ENCODE measurements around the gene PRR23A.
"Not testable (repeated sequence)": the region's sequence is repeated elsewhere in the genome, so short reads cannot be mapped to it uniquely, and the experiment has no call there.

The PRR23A gene

DNA sequence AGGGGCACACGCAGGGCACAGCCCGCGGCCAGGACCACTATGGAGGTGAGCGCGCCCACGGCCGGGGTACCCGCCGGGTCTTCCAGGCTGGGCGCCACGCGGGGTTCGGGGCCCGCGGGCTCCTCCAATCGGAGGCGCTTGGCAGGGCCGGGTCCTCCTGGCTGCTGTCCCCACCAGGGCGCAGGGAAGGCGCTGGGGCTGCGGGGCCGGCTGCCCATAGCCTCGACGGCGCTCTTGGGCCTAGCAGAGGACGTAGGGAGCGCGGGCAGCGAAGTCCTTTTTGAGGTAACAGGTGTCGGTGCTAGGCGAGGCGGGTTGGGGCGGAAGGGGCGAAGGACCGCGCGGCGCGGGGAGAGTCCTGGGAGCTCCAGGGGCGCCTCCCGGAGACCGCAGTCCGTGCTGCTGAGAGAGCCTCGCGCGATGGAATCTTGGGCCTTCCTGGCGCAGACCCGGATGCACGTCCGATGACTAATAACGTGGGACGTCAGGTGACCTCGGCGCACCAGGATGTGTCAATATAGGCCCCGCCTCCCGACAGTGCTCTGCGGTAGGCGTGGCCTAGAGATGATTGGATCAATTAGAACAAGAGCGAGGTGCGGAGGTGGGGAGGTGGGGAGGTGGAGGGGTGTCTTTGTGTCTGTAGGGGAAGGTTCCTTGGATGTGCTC is at the start of gene PRR23A:
Gene PRR23A (minus strand): TSS at position 218 of the 666 bp plus-strand sequence. CDS start 0 bp downstream, at position 218.
- Mint-ChIP-seq H3K27me3 (peaks cover 8% of the 10 kb centered on the region), H3K4me1 (ENCODE audit: low read depth) (no peaks in the 10 kb centered on the region), H3K36me3 (ENCODE audit: low read depth) (no peaks in the 10 kb centered on the region), H3K4me3 (no peak within 1 kb of the TSS), H3K9me3 (peaks cover 18% of the 10 kb centered on the region), H3K27ac (no peak within 1 kb of the TSS)
- no peak for DNase-seq

DNA sequence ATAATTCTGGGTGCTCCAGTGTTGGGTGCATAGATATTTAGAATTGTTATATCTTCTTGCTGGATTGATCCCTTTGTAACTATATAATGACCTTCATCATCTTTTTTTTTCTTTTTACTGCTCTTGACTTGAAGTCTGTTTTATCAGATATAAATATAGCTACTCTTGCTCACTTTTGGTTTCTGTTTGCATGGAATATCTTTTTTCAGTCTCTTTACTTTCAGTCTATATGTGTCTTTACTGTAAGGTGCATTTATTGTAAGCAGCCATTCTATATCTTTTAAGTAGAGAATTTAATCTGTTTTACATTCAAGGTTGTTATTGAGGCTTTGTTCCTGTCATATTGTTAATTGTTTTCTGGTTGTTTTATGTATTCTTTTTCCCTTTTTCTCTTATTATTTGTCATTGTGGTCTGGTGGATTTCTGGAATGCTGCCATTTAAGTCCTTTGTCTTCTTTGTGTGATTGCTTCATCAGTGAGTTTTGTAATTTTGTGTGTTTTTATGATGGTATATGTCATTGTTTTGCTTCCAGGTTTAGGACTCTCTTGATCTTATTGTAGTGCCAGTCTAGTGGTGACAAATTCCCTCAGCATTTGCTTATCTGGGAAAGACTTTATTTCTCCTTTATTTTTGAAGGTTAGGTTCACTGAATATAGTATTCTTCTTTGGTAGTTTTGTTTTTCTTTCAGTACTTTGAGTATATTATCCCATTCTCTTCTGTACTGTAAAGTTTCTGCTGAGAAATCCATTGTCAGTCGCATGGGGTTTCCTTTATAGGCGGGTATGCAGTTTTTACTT is 46.9 kb upstream of the PRR23A start:
- Mint-ChIP-seq H3K27ac (no peak overlapping the region), H3K36me3 (ENCODE audit: low read depth) (no peaks in the 10 kb centered on the region), H3K9me3 (peaks cover 22% of the 10 kb centered on the region), H3K4me1 (ENCODE audit: low read depth) (no peaks in the 10 kb centered on the region), H3K4me3 (no peak overlapping the region), H3K27me3 (no peaks in the 10 kb centered on the region)
- no peak for DNase-seq

DNA sequence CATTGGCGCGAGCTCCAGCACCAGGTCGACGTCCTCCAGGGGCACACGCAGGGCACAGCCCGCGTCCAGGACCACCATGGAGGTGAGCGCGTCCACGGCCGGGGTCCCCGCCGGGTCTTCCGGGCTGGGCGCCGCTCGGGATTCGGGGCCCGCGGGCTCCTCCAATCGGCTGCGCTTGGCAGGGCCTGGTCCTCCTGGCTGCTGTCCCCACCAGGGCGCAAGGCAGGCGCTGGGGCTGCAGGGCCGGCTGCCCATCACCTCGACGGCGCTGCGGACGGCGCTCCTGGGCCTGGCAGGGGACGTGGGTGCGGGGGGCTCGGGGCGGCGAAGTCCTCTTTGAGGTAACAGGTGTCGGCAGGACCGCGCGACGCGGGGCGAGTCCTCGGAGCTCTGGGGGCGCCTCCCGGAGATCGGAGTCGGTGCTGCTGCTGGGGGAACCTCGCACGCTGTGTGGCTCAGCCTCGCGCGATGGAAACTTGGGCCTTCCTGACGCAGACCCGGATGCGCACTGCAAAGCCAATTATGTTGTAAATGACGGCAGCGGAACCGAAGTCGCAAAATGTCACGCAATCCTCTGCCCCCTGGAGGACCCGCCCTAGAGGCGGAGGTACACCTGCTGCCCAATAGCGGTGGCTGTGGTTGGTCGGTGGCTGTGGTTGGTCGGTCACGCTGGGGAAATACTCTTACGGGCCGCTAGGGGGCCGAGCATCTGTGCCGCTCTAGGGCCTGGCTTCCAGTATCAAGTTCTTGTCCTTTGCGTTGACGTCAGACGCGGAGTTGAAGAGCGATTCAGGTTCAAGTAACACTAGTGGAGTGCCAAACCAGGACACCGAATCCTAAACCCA is 38.5 kb upstream of the PRR23A start, which contains the start of gene PRR23C:
Gene PRR23C (minus strand): TSS at position 527 of the 845 bp plus-strand sequence. CDS start 272 bp downstream, at position 255.
- no peaks in the 10 kb centered on the region for H3K36me3 Mint-ChIP-seq (ENCODE audit: low read depth)
- DNase-seq: no peak
- H3K27ac Mint-ChIP-seq: no peak within 1 kb of the TSS
- H3K27me3 Mint-ChIP-seq: peaks cover 13% of the 10 kb centered on the region
- no peak within 1 kb of the TSS for H3K4me3 Mint-ChIP-seq
- no peaks in the 10 kb centered on the region for H3K4me1 Mint-ChIP-seq (ENCODE audit: low read depth)
- H3K9me3 Mint-ChIP-seq: peaks cover 8% of the 10 kb centered on the region

DNA sequence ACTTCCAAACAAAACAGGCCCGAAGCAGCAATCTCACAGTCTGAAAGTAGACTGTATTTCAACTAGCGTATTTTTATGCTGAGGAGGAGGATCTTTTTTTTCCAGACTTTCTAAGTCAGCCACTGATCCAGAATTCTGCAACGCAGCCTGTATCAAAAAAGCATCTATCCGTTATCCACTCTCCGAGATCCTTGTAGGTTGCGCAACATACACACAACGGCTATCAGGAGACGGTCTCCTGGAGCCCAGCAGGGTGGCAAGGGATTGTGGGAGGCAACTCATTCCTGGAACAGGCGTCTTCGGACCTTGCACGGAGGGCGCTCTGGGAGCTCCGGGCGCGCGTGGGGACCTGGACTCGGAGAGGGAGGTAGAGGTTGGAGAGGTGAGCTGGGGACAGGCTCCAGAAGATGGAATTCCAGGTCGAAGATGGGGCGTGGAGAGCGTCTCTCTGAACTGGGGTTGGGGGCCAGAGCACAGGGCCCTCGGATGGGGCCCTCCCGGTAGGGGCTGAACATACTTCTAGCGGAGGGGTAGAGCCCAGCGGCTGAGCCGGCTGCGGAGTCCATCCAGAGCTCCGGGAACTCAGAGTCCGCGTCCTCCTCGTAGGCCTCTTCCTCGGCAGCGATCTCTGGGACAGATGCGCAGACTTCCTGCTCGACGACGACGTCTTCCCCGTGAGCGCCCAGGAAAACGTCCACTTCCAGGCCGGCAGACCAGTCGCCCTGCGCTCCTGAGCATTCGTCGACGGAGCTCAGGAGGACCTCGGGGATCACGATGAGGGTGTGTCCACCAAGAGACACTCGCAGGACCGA is 37.7 kb upstream of the PRR23A start:
- H3K4me3 Mint-ChIP-seq: no peak overlapping the region
- H3K27ac Mint-ChIP-seq: no peak overlapping the region
- H3K36me3 Mint-ChIP-seq (ENCODE audit: low read depth): no peaks in the 10 kb centered on the region
- no peaks in the 10 kb centered on the region for H3K4me1 Mint-ChIP-seq (ENCODE audit: low read depth)
- no peak for DNase-seq
- H3K27me3 Mint-ChIP-seq: peaks cover 14% of the 10 kb centered on the region
- peaks cover 8% of the 10 kb centered on the region for H3K9me3 Mint-ChIP-seq

DNA sequence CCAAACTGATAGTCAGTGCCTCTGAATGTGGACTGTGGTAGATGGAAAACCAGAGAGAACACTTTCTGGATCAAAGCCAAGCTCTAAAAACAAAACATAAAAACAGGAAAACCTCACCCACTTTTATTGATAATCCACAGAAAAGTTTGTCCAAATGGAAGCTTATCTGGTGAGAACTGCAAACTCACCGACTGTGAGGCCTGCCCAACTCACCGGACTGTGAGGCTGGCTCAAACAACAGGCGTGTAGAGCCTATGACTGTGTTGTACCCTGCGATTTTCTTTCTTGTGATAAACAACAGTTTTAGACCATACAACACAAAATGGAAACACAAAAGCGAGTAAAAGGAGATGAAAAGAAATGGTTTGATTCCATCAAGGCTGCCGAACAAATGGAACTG is 31.4 kb upstream of the PRR23A start:
- H3K4me3 Mint-ChIP-seq: no peak overlapping the region
- no peaks in the 10 kb centered on the region for H3K36me3 Mint-ChIP-seq (ENCODE audit: low read depth)
- H3K9me3 Mint-ChIP-seq: no peaks in the 10 kb centered on the region
- no peaks in the 10 kb centered on the region for H3K4me1 Mint-ChIP-seq (ENCODE audit: low read depth)
- peaks cover 10% of the 10 kb centered on the region for H3K27me3 Mint-ChIP-seq
- H3K27ac Mint-ChIP-seq: no peak overlapping the region
- DNase-seq: no peak

DNA sequence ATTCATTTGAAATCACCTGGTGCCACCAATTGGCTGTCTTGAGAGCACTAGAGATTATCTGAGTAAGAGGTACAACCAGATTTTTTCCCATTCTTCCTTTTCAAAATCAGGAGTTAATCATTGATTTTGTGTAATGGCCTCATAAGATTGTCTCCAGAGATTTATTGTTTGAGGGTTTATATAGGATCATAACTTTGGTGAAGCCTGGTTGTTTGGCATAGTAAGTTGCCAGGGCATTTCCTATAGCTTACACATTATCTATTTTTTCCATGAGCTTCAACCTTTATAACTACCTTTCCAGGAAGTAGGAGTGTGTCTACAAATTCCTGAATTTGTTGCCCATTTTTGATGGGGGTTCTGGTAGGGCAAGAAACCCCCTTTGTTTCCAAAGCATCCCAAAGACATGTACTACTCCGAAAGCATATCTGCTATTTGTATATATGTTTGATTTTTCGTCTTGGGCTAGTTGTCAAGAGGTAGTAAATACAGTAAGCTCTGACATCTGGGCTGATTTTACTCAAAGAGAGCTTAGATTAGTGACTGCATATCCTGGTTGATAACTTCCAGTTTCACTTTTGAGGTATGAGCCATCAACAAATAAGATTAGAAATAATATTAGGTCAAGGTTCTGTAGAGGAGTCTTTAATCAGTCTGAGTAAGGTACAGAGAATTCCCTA is 26.4 kb upstream of the PRR23A start:
- DNase-seq: no peak
- Mint-ChIP-seq H3K27me3 (peaks cover 4% of the 10 kb centered on the region), H3K36me3 (ENCODE audit: low read depth) (no peaks in the 10 kb centered on the region), H3K9me3 (peaks cover 20% of the 10 kb centered on the region), H3K4me1 (ENCODE audit: low read depth) (no peaks in the 10 kb centered on the region), H3K4me3 (no peak overlapping the region), H3K27ac (no peak overlapping the region)

DNA sequence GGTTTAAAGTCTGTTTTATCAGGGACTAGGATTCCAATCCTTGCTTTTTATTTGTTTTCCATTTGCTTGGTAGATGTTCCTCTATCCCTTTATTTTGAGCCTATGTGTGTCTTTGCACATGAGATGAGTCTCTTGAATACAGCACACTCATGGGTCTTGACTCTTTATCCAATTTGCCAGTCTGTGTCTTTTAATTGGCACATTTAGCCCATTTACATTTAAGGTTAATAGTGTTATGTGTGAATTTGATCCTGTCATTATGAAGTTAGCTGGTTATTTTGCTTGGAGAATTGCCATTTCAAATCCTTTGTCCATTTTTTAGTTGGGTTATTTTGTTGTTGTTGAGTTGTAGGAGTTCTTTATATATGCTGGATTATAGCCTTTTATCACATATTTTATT is 24.5 kb upstream of the PRR23A start:
- H3K4me3 Mint-ChIP-seq; H3K27me3 Mint-ChIP-seq; DNase-seq; H3K4me1 Mint-ChIP-seq (ENCODE audit: low read depth); H3K27ac Mint-ChIP-seq; H3K36me3 Mint-ChIP-seq (ENCODE audit: low read depth): not testable (repeated sequence)
- H3K9me3 Mint-ChIP-seq: peaks cover 20% of the 10 kb centered on the region

DNA sequence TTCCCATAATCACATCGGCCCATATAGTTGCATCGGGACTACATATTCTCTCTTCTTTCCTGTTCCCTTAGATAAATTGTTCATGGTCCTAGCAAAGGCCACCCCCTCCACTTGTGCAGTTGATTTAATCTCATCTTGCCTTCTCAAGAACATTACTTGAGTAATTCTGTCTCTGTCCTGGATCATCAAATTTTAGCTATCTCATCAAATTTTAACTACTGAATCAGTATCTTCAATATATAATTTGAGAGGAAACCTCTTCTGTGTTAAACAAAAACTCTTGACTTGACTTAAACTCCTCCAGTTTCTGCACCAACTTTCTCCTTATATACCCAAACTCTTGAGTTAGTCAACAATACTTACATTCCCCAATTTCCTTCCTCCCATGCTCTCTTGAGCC is 18.9 kb upstream of the PRR23A start:
- Mint-ChIP-seq H3K4me3 (no peak overlapping the region), H3K27ac (no peak overlapping the region), H3K9me3 (peaks cover 10% of the 10 kb centered on the region), H3K27me3 (no peaks in the 10 kb centered on the region), H3K36me3 (ENCODE audit: low read depth) (no peaks in the 10 kb centered on the region), H3K4me1 (ENCODE audit: low read depth) (no peaks in the 10 kb centered on the region)
- DNase-seq: no peak

DNA sequence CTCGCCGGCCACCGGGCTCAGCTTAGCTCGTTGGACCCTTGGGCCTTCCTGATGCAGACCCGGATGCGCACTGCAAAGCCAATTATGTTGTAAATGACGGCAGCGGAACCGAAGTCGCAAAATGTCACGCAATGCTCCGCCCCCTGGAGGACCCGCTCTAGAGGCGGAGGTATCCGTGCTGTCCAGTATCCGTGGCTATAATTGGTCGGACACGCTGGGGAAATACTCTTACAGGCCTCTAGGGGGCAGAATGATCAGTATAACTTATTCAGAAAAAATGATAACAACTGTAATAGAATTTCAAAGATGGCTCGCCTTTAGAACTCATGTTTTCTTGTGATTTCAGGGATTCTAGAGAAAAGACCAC is 14.8 kb upstream of the PRR23A start, which contains the start of gene PRR23B:
Gene PRR23B (minus strand): TSS at position 59 of the 367 bp plus-strand sequence. CDS start 265 bp downstream, outside the sequence.
- H3K4me1 Mint-ChIP-seq (ENCODE audit: low read depth): no peaks in the 10 kb centered on the region
- H3K4me3 Mint-ChIP-seq: no peak within 1 kb of the TSS
- H3K27me3 Mint-ChIP-seq: peaks cover 3% of the 10 kb centered on the region
- no peaks in the 10 kb centered on the region for H3K36me3 Mint-ChIP-seq (ENCODE audit: low read depth)
- H3K9me3 Mint-ChIP-seq: peaks cover 6% of the 10 kb centered on the region
- DNase-seq: no peak
- no peak within 1 kb of the TSS for H3K27ac Mint-ChIP-seq

DNA sequence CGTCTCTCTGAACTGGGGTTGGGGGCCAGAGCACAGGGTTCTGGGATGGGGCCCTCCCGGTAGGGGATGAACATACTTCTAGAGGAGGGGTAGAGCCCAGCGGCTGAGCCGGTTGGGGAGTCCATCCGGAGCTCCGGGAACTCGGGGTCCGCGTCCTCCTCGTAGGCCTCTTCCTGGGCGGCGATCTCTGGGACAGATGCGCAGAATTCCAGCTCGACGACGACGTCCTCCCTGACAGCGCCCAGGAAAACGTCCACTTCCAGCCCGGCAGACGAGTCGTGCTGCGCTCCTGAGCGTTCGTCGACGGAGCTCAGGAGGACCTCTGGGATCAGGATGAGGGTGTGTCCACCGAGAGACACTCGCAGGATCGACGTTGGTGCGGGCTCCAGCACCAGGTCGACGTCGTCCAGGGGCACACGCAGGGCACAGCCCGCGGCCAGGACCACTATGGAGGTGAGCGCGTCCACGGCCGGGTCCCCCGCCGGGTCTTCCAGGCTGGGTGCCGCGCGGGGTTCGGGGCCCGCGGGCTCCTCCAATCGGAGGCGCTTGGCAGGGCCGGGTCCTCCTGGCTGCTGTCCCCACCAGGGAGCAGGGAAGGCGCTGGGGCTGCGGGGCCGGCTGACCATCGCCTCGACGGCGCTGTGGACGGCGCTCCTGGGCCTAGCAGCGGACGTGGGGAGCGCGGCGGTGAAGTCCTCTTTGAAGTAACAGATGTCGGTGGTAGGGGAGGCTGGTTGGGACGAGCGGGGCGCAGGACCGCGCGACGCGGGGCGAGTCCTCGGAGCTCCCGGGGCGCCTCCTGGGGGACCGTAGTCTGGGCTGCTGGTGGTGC is 14.2 kb upstream of the PRR23A start:
- H3K36me3 Mint-ChIP-seq (ENCODE audit: low read depth): no peaks in the 10 kb centered on the region
- H3K4me3 Mint-ChIP-seq: no peak overlapping the region
- no peak overlapping the region for H3K27ac Mint-ChIP-seq
- peaks cover 6% of the 10 kb centered on the region for H3K27me3 Mint-ChIP-seq
- H3K9me3 Mint-ChIP-seq: peaks cover 6% of the 10 kb centered on the region
- DNase-seq: no peak
- no peaks in the 10 kb centered on the region for H3K4me1 Mint-ChIP-seq (ENCODE audit: low read depth)

DNA sequence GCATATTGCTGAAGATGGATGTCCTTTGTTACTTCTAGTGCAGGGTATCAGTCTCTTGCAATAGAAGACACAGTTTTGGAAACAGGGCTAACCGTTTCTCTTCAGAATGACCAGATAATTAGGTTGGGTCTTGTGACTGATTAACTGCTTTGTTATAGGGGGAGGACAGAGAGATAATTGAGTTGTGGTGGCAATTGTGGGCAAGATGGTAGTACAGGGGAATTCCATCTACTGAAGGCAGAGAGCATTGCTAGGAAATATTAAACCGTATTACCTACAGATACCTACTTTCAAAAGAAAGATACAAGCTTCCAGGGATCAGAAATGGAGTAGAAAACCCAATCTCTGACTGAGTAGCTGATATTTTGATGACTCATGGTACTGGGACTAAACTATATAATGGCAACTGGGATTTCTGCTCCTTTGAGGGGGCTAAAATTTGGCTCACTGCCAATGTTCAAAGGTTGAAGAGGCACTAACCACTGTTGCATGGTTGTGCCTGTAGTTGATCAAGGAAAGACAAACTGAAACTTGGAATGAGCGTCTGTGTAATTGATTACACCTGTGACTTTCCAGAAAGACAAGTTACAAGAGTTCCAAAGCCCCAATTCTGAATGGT is 10.5 kb upstream of the PRR23A start:
- Mint-ChIP-seq H3K27ac (no peak overlapping the region), H3K9me3 (peaks cover 20% of the 10 kb centered on the region), H3K36me3 (ENCODE audit: low read depth) (no peaks in the 10 kb centered on the region), H3K27me3 (peaks cover 11% of the 10 kb centered on the region), H3K4me3 (no peak overlapping the region), H3K4me1 (ENCODE audit: low read depth) (no peaks in the 10 kb centered on the region)
- no peak for DNase-seq

DNA sequence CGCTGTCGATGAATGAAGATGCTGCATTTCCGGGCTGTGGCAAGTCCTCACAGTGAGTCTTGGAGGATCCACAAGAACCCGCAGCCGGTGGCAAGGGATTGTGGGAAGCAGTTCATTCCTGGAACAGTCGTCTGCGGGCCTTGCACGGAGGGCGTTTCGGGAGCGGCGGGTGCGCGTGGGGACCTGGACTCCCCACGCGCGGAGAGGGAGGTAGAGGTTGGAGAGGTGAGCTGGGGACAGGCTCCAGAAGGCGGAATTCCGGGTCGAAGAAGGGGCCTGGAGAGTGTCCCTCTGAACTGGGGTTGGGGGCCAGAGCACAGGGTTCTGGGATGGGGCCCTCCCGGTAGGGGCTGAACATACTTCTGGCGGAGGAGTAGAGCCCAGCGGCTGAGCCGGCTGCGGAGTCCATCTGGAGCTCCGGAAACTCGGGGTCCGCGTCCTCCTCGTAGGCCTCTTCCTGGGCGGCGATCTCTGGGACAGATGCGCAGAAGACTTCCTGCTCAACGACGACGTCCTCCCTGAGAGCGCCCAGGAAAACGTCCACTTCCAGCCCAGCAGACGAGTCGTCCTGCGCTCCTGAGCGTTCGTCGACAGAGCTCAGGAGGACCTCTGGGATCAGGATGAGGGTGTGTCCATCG is 593 bp downstream of the PRR23A start:
- Mint-ChIP-seq H3K36me3 (ENCODE audit: low read depth) (no peaks in the 10 kb centered on the region), H3K27me3 (peaks cover 11% of the 10 kb centered on the region), H3K4me3 (no peak overlapping the region), H3K27ac (no peak overlapping the region), H3K9me3 (peaks cover 21% of the 10 kb centered on the region), H3K4me1 (ENCODE audit: low read depth) (no peaks in the 10 kb centered on the region)
- DNase-seq: no peak

Data from activated T-cell treated with anti-CD3 and anti-CD28 coated beads, Interleukin-2, amount 50 U/mL, for 24 hours (primary cell).